Endodermal cell (in vitro differentiated cells): Measurements from ENCODE around the gene KIAA1328. TPM values are rescaled to one million over a fixed set of nuclear protein-coding genes. Genes with fewer than 3 reads are reported as not detected.

ENCODE experiments used
- DNase-seq: peaks from one replicate; pipeline ENCODE4 v3.0.0-alpha.2; 2017
- H3K27ac ChIP-seq: 2 replicates; pipeline ENCODE4 v1.5.1; 2013; ENCODE audit warnings: mild to moderate bottlenecking, low read depth, low read length, moderate library complexity
- H3K27me3 ChIP-seq: 2 replicates; pipeline ENCODE4 v1.6.1; 2013; ENCODE audit warnings: mild to moderate bottlenecking, low read length, moderate library complexity; ENCODE audit not compliant: insufficient read depth, control insufficient read depth, poor library complexity, severe bottlenecking
- H3K36me3 ChIP-seq: 2 replicates; pipeline ENCODE4 v1.7.0; 2013; ENCODE audit warnings: mild to moderate bottlenecking, low read length, moderate library complexity; ENCODE audit not compliant: control insufficient read depth, insufficient read depth
- H3K4me1 ChIP-seq: one replicate; pipeline ENCODE4 v1.7.0; 2013; ENCODE audit warnings: low read length; ENCODE audit not compliant: control insufficient read depth, insufficient read depth
- H3K4me3 ChIP-seq: 2 replicates; pipeline ENCODE4 v1.5.1; 2013; ENCODE audit warnings: mild to moderate bottlenecking, low read length, moderate library complexity
- H3K9ac ChIP-seq: 2 replicates; pipeline ENCODE4 v1.6.1; 2013; ENCODE audit warnings: mild to moderate bottlenecking, low read length, moderate library complexity; ENCODE audit not compliant: poor library complexity, severe bottlenecking; ENCODE audit errors: extremely low read depth
- H3K9me3 ChIP-seq: 2 replicates; pipeline ENCODE4 v1.6.1; 2013; ENCODE audit warnings: mild to moderate bottlenecking, low read length, moderate library complexity; ENCODE audit not compliant: control insufficient read depth
- H3K27ac Mint-ChIP-seq: 2 replicates; pipeline ENCODE4 v1.8.0; 2020; ENCODE audit warnings: mixed read lengths
- H3K27me3 Mint-ChIP-seq: 2 replicates; pipeline ENCODE4 v1.8.0; 2021; ENCODE audit warnings: mild to moderate bottlenecking, mixed read lengths; ENCODE audit not compliant: insufficient read depth
- H3K36me3 Mint-ChIP-seq: 2 replicates; pipeline ENCODE4 v1.8.0; 2020; ENCODE audit warnings: low read depth, mixed read lengths
- H3K4me1 Mint-ChIP-seq: 2 replicates; pipeline ENCODE4 v1.8.0; 2020; ENCODE audit warnings: mixed read lengths
- H3K4me3 Mint-ChIP-seq: 2 replicates; pipeline ENCODE4 v1.8.0; 2020; ENCODE audit warnings: mild to moderate bottlenecking, moderate library complexity, mixed read lengths
- H3K9me3 Mint-ChIP-seq: 2 replicates; pipeline ENCODE4 v1.8.0; 2020; ENCODE audit warnings: mild to moderate bottlenecking, mixed read lengths
- CTCF ChIP-seq: fragments of 200-600 bp; sonication (generic); conservative IDR thresholded peaks from 2 replicates; pipeline ENCODE4 v1.5.0; 2021; ENCODE audit warnings: antibody characterized with exemption, mild to moderate bottlenecking
- WGBS, 2 experiments: methylation state at CpG; one replicate each; pipeline versions ENCODE4 v1.1.5 to v1.1.7; 2013; ENCODE audit warnings: missing lambda C conversion rate in 2 of 2, mixed read lengths in 1 of 2; ENCODE audit not compliant: insufficient coverage in 1 of 2, insufficient read length in 1 of 2; 5-methylcytosine and 5-hydroxymethylcytosine counted together
- total RNA-seq, 2 donors: library from RNA; stranded (reverse); fragmentation: NEBNext Ultra II Directional in 1 of 2; extraction: Animal tissue kit (Norgen Biotek cat#: 25700) in 1 of 2; gene quantifications; 2 replicates in 1 of 2; 3 replicates in 1 of 2; pipeline ENCODE4 v1.2.1, GENCODE V29; 2021

KIAA1328 gene
- total RNA-seq, 2 donors from 2014 or later = 7.6 to 8.4 TPM

DNA sequence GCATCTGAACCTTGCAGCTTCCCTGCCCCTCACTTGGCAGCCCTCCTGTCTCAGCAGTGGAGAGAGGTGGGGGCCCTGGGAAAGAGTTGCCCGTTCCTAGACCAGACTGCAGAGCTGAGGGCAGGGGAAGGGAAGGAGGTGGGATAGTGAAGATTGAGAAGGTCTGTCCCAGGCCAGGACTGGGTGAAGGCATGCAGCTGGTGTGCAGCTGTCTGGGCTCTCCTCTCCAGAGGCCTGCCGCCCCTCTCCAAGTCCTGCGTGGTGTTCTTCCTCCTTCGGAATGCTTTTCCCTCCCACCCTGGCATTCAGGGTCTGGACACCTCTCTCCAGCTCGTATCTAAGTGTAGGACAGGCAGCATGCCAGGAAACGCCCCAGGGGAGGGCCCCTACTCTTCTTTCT lies 413.2 kb downstream of the KIAA1328 start:
- H3K27ac ChIP-seq = no peak overlapping the region
- no peak for TF ChIP-seq CTCF
- H3K9ac ChIP-seq = no peak overlapping the region
- peaks cover 79% of the 10 kb centered on the region for H3K27me3 ChIP-seq
- Mint-ChIP-seq H3K4me3 (no peak overlapping the region), H3K36me3 (peaks cover 4% of the 10 kb centered on the region), H3K9me3 (no peaks in the 10 kb centered on the region), H3K4me1 (peaks cover 15% of the 10 kb centered on the region), H3K27me3 (peaks cover 70% of the 10 kb centered on the region), H3K27ac (no peak overlapping the region)
- no peaks in the 10 kb centered on the region for H3K36me3 ChIP-seq
- no peaks in the 10 kb centered on the region for H3K9me3 ChIP-seq
- DNase-seq = no peak
- 90% methylated on average over 4 to 6 of the region's 6 CpGs for WGBS, 2 experiments
- no peaks in the 10 kb centered on the region for H3K4me1 ChIP-seq
- H3K4me3 ChIP-seq = no peak overlapping the region

DNA sequence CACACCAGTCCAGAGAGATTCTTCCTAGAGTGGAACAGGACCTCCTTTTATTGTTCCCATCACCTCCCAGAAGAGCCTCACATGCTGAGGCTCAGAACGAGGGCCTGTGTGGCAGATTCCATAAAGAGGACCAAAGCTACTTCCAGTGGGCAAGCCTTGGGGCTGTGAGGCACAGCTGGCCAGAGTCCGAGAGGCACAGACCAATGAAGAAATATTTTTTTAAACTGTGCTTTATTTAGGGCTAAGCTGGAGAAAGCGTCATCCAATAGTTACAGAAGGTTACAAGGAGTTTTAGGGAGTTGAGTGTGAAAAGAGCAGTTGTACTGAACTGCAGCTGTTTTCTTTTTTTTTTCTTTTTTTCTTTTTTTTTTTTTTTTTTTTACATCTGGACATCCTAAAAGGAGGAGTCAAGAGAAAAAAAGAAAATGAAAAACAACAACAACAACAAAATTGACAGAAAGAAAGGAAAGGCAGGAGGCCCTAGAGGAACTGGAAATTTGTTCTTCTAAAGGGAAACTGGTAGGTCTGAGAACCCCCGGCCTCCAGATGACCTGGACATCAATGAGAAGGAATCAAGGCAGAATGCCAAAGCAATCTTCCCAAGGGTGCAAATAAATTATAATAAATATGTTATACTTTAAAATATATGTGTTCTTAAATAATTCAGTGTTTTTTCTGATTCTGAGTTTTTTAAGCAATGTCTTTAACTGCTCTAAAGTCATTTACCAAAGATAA lies 414.1 kb downstream of the KIAA1328 start:
- H3K36me3 Mint-ChIP-seq = peaks cover 4% of the 10 kb centered on the region
- no peaks in the 10 kb centered on the region for H3K9me3 Mint-ChIP-seq
- Histone ChIP-seq H3K9ac (no peak overlapping the region), H3K27ac (no peak overlapping the region), H3K27me3 (peaks cover 74% of the 10 kb centered on the region), H3K4me3 (no peak overlapping the region), H3K36me3 (no peaks in the 10 kb centered on the region), H3K9me3 (no peaks in the 10 kb centered on the region), H3K4me1 (no peaks in the 10 kb centered on the region)
- H3K27ac Mint-ChIP-seq = no peak overlapping the region
- peaks cover 15% of the 10 kb centered on the region for H3K4me1 Mint-ChIP-seq
- DNase-seq = no peak
- peaks cover 70% of the 10 kb centered on the region for H3K27me3 Mint-ChIP-seq
- H3K4me3 Mint-ChIP-seq = peak overlapping the region; percentile 29
- no peak for TF ChIP-seq CTCF
- whole genome bisulfite sequencing, 2 experiments = 88 to 92% methylated on average over 1 to 4 of the region's 4 CpGs

- H3K9me3 ChIP-seq = no peaks in the 10 kb centered on the region
- H3K9ac ChIP-seq = no peak overlapping the region
- Mint-ChIP-seq H3K4me1 (peaks cover 20% of the 10 kb centered on the region), H3K36me3 (peaks cover 4% of the 10 kb centered on the region), H3K27me3 (peaks cover 68% of the 10 kb centered on the region), H3K4me3 (peak overlapping the region; percentile 29), H3K27ac (no peak overlapping the region), H3K9me3 (no peaks in the 10 kb centered on the region)
- no peaks in the 10 kb centered on the region for H3K36me3 ChIP-seq
- H3K27ac ChIP-seq = no peak overlapping the region
- no peak for TF ChIP-seq CTCF
- WGBS, 2 experiments = 29% methylated on average over 36 of the region's 36 CpGs; no CpG with 5 or more reads in 1 of the 2 experiments
- peak; percentile 69 for DNase-seq
- no peaks in the 10 kb centered on the region for H3K4me1 ChIP-seq
- peaks cover 67% of the 10 kb centered on the region for H3K27me3 ChIP-seq
- H3K4me3 ChIP-seq = no peak overlapping the region
Observed at GRCh38 chr18:37243741-37244140, 414.8 kb downstream of the KIAA1328 start.
